Uterus (tissue), 2 donors: Measurements from ENCODE around the gene CA4.

Experiments
- POLR2A ChIP-seq, 2 donors: fragments of 450-650 bp; IDR thresholded peaks; one replicate each; pipeline ENCODE4 v1.6.1; 2016; ENCODE audit warnings: antibody characterized with exemption in 2 of 2, mild to moderate bottlenecking in 1 of 2, moderate library complexity in 1 of 2
- TF ChIP-seq, protein P1 (sequence below), 4 experiments: fragments of 200-600 bp in 2 of 4; fragments of 450-650 bp in 2 of 4; sonication (generic) in 2 of 4; IDR thresholded peaks; one replicate each; pipeline ENCODE4 v1.5.1; 2016 to 2019; ENCODE audit warnings: antibody characterized with exemption in 4 of 4, mild to moderate bottlenecking in 2 of 4, moderate library complexity in 1 of 4

DNA sequence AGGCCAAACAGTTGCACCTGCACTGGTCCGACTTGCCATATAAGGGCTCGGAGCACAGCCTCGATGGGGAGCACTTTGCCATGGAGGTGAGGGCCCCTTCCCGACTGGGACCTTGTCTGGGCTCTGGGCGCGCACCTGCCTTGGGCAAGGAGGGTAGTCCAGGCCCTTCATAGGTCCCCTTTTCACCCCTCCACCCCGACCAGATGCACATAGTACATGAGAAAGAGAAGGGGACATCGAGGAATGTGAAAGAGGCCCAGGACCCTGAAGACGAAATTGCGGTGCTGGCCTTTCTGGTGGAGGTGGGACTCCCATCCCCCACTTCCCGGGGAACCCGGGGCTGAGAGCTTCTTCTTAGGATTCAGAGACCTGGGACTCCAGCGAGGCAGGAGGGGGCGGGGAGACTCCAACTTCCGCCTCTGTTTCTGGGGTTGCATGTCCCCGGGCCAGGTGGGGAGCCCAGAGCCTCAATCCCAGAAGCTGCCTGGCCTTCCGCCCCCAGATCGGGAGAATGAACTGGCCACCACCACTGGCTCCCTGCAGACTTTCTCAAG lies 7.8 kb downstream of the CA4 start:
- no peak for TF ChIP-seq POLR2A (IDR thresholded peaks at IDR 0.05)
- TF ChIP-seq, protein P1, sequence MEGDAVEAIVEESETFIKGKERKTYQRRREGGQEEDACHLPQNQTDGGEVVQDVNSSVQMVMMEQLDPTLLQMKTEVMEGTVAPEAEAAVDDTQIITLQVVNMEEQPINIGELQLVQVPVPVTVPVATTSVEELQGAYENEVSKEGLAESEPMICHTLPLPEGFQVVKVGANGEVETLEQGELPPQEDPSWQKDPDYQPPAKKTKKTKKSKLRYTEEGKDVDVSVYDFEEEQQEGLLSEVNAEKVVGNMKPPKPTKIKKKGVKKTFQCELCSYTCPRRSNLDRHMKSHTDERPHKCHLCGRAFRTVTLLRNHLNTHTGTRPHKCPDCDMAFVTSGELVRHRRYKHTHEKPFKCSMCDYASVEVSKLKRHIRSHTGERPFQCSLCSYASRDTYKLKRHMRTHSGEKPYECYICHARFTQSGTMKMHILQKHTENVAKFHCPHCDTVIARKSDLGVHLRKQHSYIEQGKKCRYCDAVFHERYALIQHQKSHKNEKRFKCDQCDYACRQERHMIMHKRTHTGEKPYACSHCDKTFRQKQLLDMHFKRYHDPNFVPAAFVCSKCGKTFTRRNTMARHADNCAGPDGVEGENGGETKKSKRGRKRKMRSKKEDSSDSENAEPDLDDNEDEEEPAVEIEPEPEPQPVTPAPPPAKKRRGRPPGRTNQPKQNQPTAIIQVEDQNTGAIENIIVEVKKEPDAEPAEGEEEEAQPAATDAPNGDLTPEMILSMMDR (IDR thresholded peaks at IDR 0.05) = no peak
